Trophoblast cell (in vitro differentiated cells and primary cell): ENCODE results near the gene ST6GALNAC1.

Source experiments
- DNase-seq, 2 donors: peaks; one replicate each; pipeline ENCODE4 v3.0.0-alpha.2; 2016
- H2AFZ ChIP-seq: 2 replicates; pipeline ENCODE4 v1.6.1; 2013; ENCODE audit warnings: low read length, moderate library complexity, mild to moderate bottlenecking; ENCODE audit not compliant: insufficient read depth, poor library complexity
- H2AK5ac ChIP-seq: 2 replicates; pipeline ENCODE4 v1.6.1; 2013; ENCODE audit warnings: mild to moderate bottlenecking, low read length
- H2BK120ac ChIP-seq: 2 replicates; pipeline ENCODE4 v1.6.1; 2013; ENCODE audit warnings: low read length, mild to moderate bottlenecking, moderate library complexity; ENCODE audit not compliant: insufficient read depth, poor library complexity
- H2BK12ac ChIP-seq: 2 replicates; pipeline ENCODE4 v1.6.1; 2013; ENCODE audit warnings: mild to moderate bottlenecking, low read length, moderate library complexity
- H2BK5ac ChIP-seq: 2 replicates; pipeline ENCODE4 v1.6.1; 2013; ENCODE audit warnings: low read length, low read depth, moderate library complexity, mild to moderate bottlenecking; ENCODE audit not compliant: poor library complexity
- H3K14ac ChIP-seq: 2 replicates; pipeline ENCODE4 v1.6.1; 2013; ENCODE audit warnings: mild to moderate bottlenecking, low read length
- H3K18ac ChIP-seq: 2 replicates; pipeline ENCODE4 v1.6.1; 2013; ENCODE audit warnings: mild to moderate bottlenecking, low read length
- H3K23ac ChIP-seq: 2 replicates; pipeline ENCODE4 v1.6.1; 2013; ENCODE audit warnings: low read length
- H3K27ac ChIP-seq: 2 replicates; pipeline ENCODE4 v1.5.1; 2013; ENCODE audit warnings: low read depth, mild to moderate bottlenecking, inconsistent platforms, low read length, moderate library complexity
- H3K27me3 ChIP-seq: 2 replicates; pipeline ENCODE4 v1.6.1; 2013; ENCODE audit warnings: inconsistent platforms, mild to moderate bottlenecking, low read length, moderate library complexity; ENCODE audit not compliant: insufficient read depth
- H3K36me3 ChIP-seq, 2 experiments: 1 replicate in 1 of 2; 2 replicates in 1 of 2; pipeline ENCODE4 v1.6.1; 2013; ENCODE audit warnings: low read length in 2 of 2, mild to moderate bottlenecking in 2 of 2, moderate library complexity in 1 of 2; ENCODE audit not compliant: insufficient read depth in 2 of 2, control insufficient read depth in 1 of 2
- H3K4ac ChIP-seq: 2 replicates; pipeline ENCODE4 v1.6.1; 2013; ENCODE audit warnings: low read depth, mild to moderate bottlenecking, low read length, moderate library complexity
- H3K4me1 ChIP-seq, 2 experiments: 1 replicate in 1 of 2; 2 replicates in 1 of 2; pipeline ENCODE4 v1.6.1; 2013; ENCODE audit warnings: low read length in 2 of 2, mild to moderate bottlenecking in 2 of 2, moderate library complexity in 1 of 2; ENCODE audit not compliant: insufficient read depth in 2 of 2, control insufficient read depth in 1 of 2
- H3K4me2 ChIP-seq: 2 replicates; pipeline ENCODE4 v1.6.1; 2013; ENCODE audit warnings: inconsistent platforms, mild to moderate bottlenecking, low read length, moderate library complexity
- H3K4me3 ChIP-seq: 2 replicates; pipeline ENCODE4 v1.5.1; 2013; ENCODE audit warnings: mild to moderate bottlenecking, low read depth, low read length, inconsistent platforms
- H3K79me1 ChIP-seq: one replicate; pipeline ENCODE4 v1.6.1; 2013; ENCODE audit warnings: low read length
- H3K79me2 ChIP-seq: 2 replicates; pipeline ENCODE4 v1.6.1; 2013; ENCODE audit warnings: low read length, mild to moderate bottlenecking; ENCODE audit not compliant: control insufficient read depth, insufficient read depth, poor library complexity
- H3K9ac ChIP-seq: 2 replicates; pipeline ENCODE4 v1.6.1; 2013; ENCODE audit warnings: mild to moderate bottlenecking, low read length
- H3K9me3 ChIP-seq: 2 replicates; pipeline ENCODE4 v1.6.1; 2013; ENCODE audit warnings: low read depth, mild to moderate bottlenecking, control low read depth, inconsistent platforms, low read length; ENCODE audit not compliant: insufficient read depth
- H4K12ac ChIP-seq: 2 replicates; pipeline ENCODE4 v1.6.1; 2013; ENCODE audit warnings: low read depth, mild to moderate bottlenecking, low read length, moderate library complexity
- H4K8ac ChIP-seq: 2 replicates; pipeline ENCODE4 v1.6.1; 2013; ENCODE audit warnings: low read depth, mild to moderate bottlenecking, low read length, moderate library complexity
- H4K91ac ChIP-seq: one replicate; pipeline ENCODE4 v1.6.1; 2013; ENCODE audit warnings: low read depth, mild to moderate bottlenecking, low read length, moderate library complexity
- WGBS: extraction: QIAGEN DNeasy Blood & Tissue Kit; methylation state at CpG from one replicate; pipeline ENCODE4 v1.1.7; 2013; ENCODE audit warnings: missing lambda C conversion rate; ENCODE audit not compliant: insufficient read length, insufficient coverage; ENCODE audit errors: extremely low coverage; 5-methylcytosine and 5-hydroxymethylcytosine counted together

Gene ST6GALNAC1

GRCh38 chr17:76673729-76674128 is 30.2 kb upstream of the ST6GALNAC1 start:
- Histone ChIP-seq H3K4me2 (no peak overlapping the region), H4K12ac (no peak overlapping the region), H3K27me3 (no peaks in the 10 kb centered on the region), H3K23ac (no peak overlapping the region), H2BK12ac (no peak overlapping the region), H3K4me3 (no peak overlapping the region), H3K18ac (no peak overlapping the region), H4K8ac (no peak overlapping the region), H3K36me3 (no peaks in the 10 kb centered on the region), H3K14ac (no peak overlapping the region), H3K79me1 (peaks cover 5% of the 10 kb centered on the region), H2AFZ (no peak overlapping the region), H2AK5ac (no peak overlapping the region), H3K9ac (no peak overlapping the region), H3K4me1 (peaks cover 6% of the 10 kb centered on the region in 2 experiments), H2BK120ac (no peak overlapping the region), H2BK5ac (no peak overlapping the region), H3K79me2 (peaks cover 2% of the 10 kb centered on the region), H4K91ac (no peak overlapping the region), H3K4ac (no peak overlapping the region), H3K9me3 (peaks cover 6% of the 10 kb centered on the region), H3K27ac (no peak overlapping the region)
- DNase-seq, result no peak
- no CpG with 5 or more reads among the region's 5 CpGs for whole genome bisulfite sequencing

- peaks cover 7% of the 10 kb centered on the region for H3K79me1 ChIP-seq
- no CpG with 5 or more reads among the region's 3 CpGs for WGBS
- no peaks in the 10 kb centered on the region for H3K27me3 ChIP-seq
Measured at GRCh38 chr17:76672892-76673291, 29.3 kb upstream of the ST6GALNAC1 start.

GRCh38 chr17:76672270-76672851 is 28.8 kb upstream of the ST6GALNAC1 start:
- Histone ChIP-seq H3K18ac (no peak overlapping the region), H3K27me3 (no peaks in the 10 kb centered on the region), H3K36me3 (no peaks in the 10 kb centered on the region), H3K79me1 (peaks cover 8% of the 10 kb centered on the region), H3K4me3 (peak overlapping the region; percentile 65), H3K4ac (no peak overlapping the region), H4K8ac (peak overlapping the region; percentile 88), H2BK120ac (no peak overlapping the region), H3K14ac (peak overlapping the region; percentile 80), H3K79me2 (peaks cover 2% of the 10 kb centered on the region), H3K23ac (no peak overlapping the region), H3K9me3 (peaks cover 3% of the 10 kb centered on the region), H2BK5ac (no peak overlapping the region), H2BK12ac (no peak overlapping the region), H3K9ac (no peak overlapping the region), H3K4me2 (peak overlapping the region; percentile 68), H2AK5ac (no peak overlapping the region), H3K4me1 (peaks cover 12 to 13% of the 10 kb centered on the region in 2 experiments), H2AFZ (peak overlapping the region; percentile 67), H4K91ac (peak overlapping the region; percentile 48), H4K12ac (peak overlapping the region; percentile 67), H3K27ac (peak overlapping the region; percentile 49)
- peak in 1 of 2 donors; percentile 47 for DNase-seq
- no CpG with 5 or more reads among the region's 13 CpGs for WGBS

More at GRCh38 chr17:76672892-76673291, 29.3 kb upstream of the ST6GALNAC1 start:
- no peak for DNase-seq
- no peak overlapping the region for H3K4me2 ChIP-seq
- H3K79me2 ChIP-seq, result peaks cover 2% of the 10 kb centered on the region
- peaks cover 9% of the 10 kb centered on the region in 2 experiments for H3K4me1 ChIP-seq
- H4K12ac ChIP-seq, result no peak overlapping the region
- no peak overlapping the region for H3K27ac ChIP-seq
- peaks cover 3% of the 10 kb centered on the region for H3K9me3 ChIP-seq
- no peak overlapping the region for H4K8ac ChIP-seq
- H2AK5ac ChIP-seq, result no peak overlapping the region
- no peak overlapping the region for H3K9ac ChIP-seq
- no peak overlapping the region for H2AFZ ChIP-seq
- H2BK120ac ChIP-seq, result no peak overlapping the region
- H2BK5ac ChIP-seq, result no peak overlapping the region
- H3K36me3 ChIP-seq, result no peaks in the 10 kb centered on the region
- H3K14ac ChIP-seq, result no peak overlapping the region
- H3K23ac ChIP-seq, result no peak overlapping the region
- H2BK12ac ChIP-seq, result no peak overlapping the region
- H3K4ac ChIP-seq, result no peak overlapping the region
- H4K91ac ChIP-seq, result no peak overlapping the region
- H3K4me3 ChIP-seq, result no peak overlapping the region
- no peak overlapping the region for H3K18ac ChIP-seq

GRCh38 chr17:76671912-76672262 is 28.3 kb upstream of the ST6GALNAC1 start:
- DNase-seq, result no peak
- Histone ChIP-seq H3K4me2 (peak overlapping the region; percentile 68), H3K9me3 (peaks cover 3% of the 10 kb centered on the region), H3K4me3 (peak overlapping the region; percentile 65), H3K9ac (peak overlapping the region; percentile 44), H3K18ac (no peak overlapping the region), H3K23ac (no peak overlapping the region), H2AFZ (peak overlapping the region; percentile 67), H2BK120ac (no peak overlapping the region), H4K8ac (peak overlapping the region; percentile 88), H3K79me1 (peaks cover 10% of the 10 kb centered on the region), H4K12ac (peak overlapping the region; percentile 67), H3K36me3 (no peaks in the 10 kb centered on the region), H3K4ac (no peak overlapping the region), H3K79me2 (peaks cover 2% of the 10 kb centered on the region), H3K27me3 (no peaks in the 10 kb centered on the region), H3K4me1 (peaks cover 13 to 15% of the 10 kb centered on the region in 2 experiments), H2BK12ac (no peak overlapping the region), H2AK5ac (no peak overlapping the region), H3K14ac (peak overlapping the region; percentile 80), H2BK5ac (peak overlapping the region; percentile 18), H3K27ac (peak overlapping the region; percentile 49), H4K91ac (peak overlapping the region; percentile 48)
- WGBS, result no CpG with 5 or more reads among the region's 19 CpGs
